MG63 (cell line): Measurements from ENCODE around the gene CD6. TPM values are rescaled to one million over a fixed set of nuclear protein-coding genes. Genes with fewer than 3 reads are reported as not detected.
"Not testable (repeated sequence)": the region's sequence is repeated elsewhere in the genome, so short reads cannot be mapped to it uniquely, and the experiment has no call there.

Experiments
- DNase-seq: peaks from one replicate; pipeline ENCODE4 v3.0.0-alpha.2; 2020
- H3K27me3 ChIP-seq: fragments of 250-450 bp; sonication (Bioruptor Pico); 2 replicates; pipeline ENCODE4 v1.5.1; 2020; ENCODE audit warnings: mild to moderate bottlenecking, moderate library complexity
- H3K36me3 ChIP-seq: fragments of 250-450 bp; sonication (Bioruptor Pico); 2 replicates; pipeline ENCODE4 v1.5.1; 2020; ENCODE audit warnings: mild to moderate bottlenecking, moderate library complexity
- H3K4me3 ChIP-seq: fragments of 250-450 bp; sonication (Bioruptor Pico); 2 replicates; pipeline ENCODE4 v1.5.1; 2020; ENCODE audit warnings: mild to moderate bottlenecking, moderate library complexity
- H3K9me3 ChIP-seq: fragments of 250-450 bp; sonication (Bioruptor Pico); 2 replicates; pipeline ENCODE4 v1.5.1; 2020; ENCODE audit warnings: mild to moderate bottlenecking, moderate library complexity
- total RNA-seq: library from RNA; depleted of rRNA; stranded (reverse); fragments of >200 nt; shearing (Covaris generic); gene quantifications from 2 replicates; pipeline ENCODE4 v1.2.3, GENCODE V29; 2014; ENCODE audit warnings: low replicate concordance; rRNA removed

Gene CD6
- total RNA-seq, 1 experiment from 2014 or later: not detected

GRCh38 chr11:61062181-61062930, 90.9 kb downstream of the CD6 start:
- Histone ChIP-seq H3K27me3 (no peaks in the 10 kb centered on the region), H3K36me3 (no peaks in the 10 kb centered on the region), H3K4me3 (no peak overlapping the region), H3K9me3 (no peaks in the 10 kb centered on the region)
- DNase-seq: peak; percentile 26

- H3K4me3 ChIP-seq, H3K36me3 ChIP-seq, H3K27me3 ChIP-seq, DNase-seq, H3K9me3 ChIP-seq: not testable (repeated sequence)
Measured at GRCh38 chr11:61065236-61065635, 93.8 kb downstream of the CD6 start.

GRCh38 chr11:61065955-61066638, 94.6 kb downstream of the CD6 start:
- no peaks in the 10 kb centered on the region for H3K36me3 ChIP-seq
- no peaks in the 10 kb centered on the region for H3K27me3 ChIP-seq
- no peak for DNase-seq
- no peak overlapping the region for H3K4me3 ChIP-seq
- no peaks in the 10 kb centered on the region for H3K9me3 ChIP-seq

GRCh38 chr11:61066645-61067044, 95.2 kb downstream of the CD6 start:
- DNase-seq: no peak
- Histone ChIP-seq H3K36me3 (no peaks in the 10 kb centered on the region), H3K9me3 (no peaks in the 10 kb centered on the region), H3K4me3 (no peak overlapping the region), H3K27me3 (no peaks in the 10 kb centered on the region)

GRCh38 chr11:61067782-61068446, 96.4 kb downstream of the CD6 start:
- no peaks in the 10 kb centered on the region for H3K27me3 ChIP-seq
- H3K9me3 ChIP-seq: no peaks in the 10 kb centered on the region
- no peak overlapping the region for H3K4me3 ChIP-seq
- DNase-seq: no peak
- no peaks in the 10 kb centered on the region for H3K36me3 ChIP-seq

GRCh38 chr11:61068581-61068980, 97.1 kb downstream of the CD6 start:
- H3K4me3 ChIP-seq: no peak overlapping the region
- H3K27me3 ChIP-seq: no peaks in the 10 kb centered on the region
- no peak for DNase-seq
- H3K9me3 ChIP-seq: no peaks in the 10 kb centered on the region
- H3K36me3 ChIP-seq: no peaks in the 10 kb centered on the region

- Histone ChIP-seq H3K4me3 (no peak overlapping the region), H3K36me3 (no peaks in the 10 kb centered on the region), H3K9me3 (no peaks in the 10 kb centered on the region), H3K27me3 (no peaks in the 10 kb centered on the region)
- no peak for DNase-seq
Measured at GRCh38 chr11:61069427-61069826, 97.9 kb downstream of the CD6 start.

Other genes with a start within 250 kb of the CD6 start
- not detected in 2 replicates for gene MS4A18, start 247.0 kb upstream of the CD6 start, total RNA-seq
- gene MS4A15, start 214.8 kb upstream of the CD6 start, total RNA-seq: not detected in 2 replicates
- gene MS4A10, start 186.3 kb upstream of the CD6 start, total RNA-seq: not detected in 2 replicates
- 9.7 and 11.4 TPM in 2 replicates for gene CCDC86, start 129.6 kb upstream of the CD6 start, total RNA-seq
- not detected in 2 replicates for gene PTGDR2, start 115.7 kb upstream of the CD6 start, total RNA-seq
- not detected in 2 replicates for gene ZP1, start 104.1 kb upstream of the CD6 start, total RNA-seq
- 94.4 and 98.0 TPM in 2 replicates for gene PRPF19, start 65.1 kb upstream of the CD6 start, total RNA-seq
- 16.6 and 17.6 TPM in 2 replicates for gene TMEM109, start 57.5 kb upstream of the CD6 start, total RNA-seq
- gene TMEM132A, start 47.2 kb upstream of the CD6 start, total RNA-seq: 4.8 and 16.3 TPM in 2 replicates
- gene SLC15A3, start 19.5 kb upstream of the CD6 start, total RNA-seq: not detected in 2 replicates
- gene CD5, start 130.8 kb downstream of the CD6 start, total RNA-seq: not detected in 2 replicates
- gene VPS37C, start 189.7 kb downstream of the CD6 start, total RNA-seq: 11.3 and 22.9 TPM in 2 replicates
- gene PGA3, start 231.8 kb downstream of the CD6 start, total RNA-seq: not detected in 2 replicates